ENCODE results near the gene SLC30A1. TPM values are rescaled to one million over a fixed set of nuclear protein-coding genes. Genes with fewer than 3 reads are reported as not detected.

Gene SLC30A1
- polyA plus RNA-seq, 3 donors, result 11.9 to 15.4 (median 13.2) TPM

DNA sequence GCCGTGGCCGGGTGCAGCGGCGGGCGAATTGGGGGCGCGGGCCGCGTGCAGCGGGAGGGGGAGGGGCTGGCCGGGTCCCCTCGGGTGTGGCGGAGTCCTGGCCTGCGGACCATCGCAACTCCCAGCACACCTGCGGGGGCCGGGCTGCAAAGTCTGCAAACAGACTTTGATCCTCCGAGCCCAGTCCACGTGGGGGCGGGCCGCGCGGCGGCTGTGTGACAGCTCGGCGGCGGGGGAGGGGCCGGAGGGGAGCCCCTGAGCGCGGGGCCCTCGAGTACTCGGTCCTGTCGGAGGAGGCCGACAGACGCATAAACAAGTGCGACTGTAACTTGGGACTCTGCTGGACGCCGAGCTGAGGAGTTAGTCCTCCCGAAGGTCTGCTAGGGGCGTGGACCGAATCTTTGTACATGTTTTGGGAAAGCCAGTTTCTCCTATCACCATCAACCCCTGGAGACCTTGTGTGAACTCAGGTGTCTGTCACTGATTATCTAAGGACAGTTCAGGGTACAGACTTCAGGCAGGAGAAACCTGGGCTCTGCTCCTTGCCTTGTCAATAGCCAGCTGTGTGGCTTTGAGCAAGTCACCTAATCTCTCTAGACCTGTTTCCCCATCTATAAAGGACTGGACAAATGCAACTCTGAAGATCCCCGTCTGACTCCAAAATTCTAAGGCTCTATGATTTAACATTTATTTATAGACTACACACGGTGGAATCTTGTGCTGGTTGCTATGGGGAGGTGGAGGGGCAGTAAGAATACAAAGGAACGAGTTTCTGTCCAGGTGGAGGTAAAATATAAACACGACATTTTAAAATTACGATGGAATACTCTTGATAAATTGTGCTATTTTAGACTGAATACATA lies 710 bp upstream of the SLC30A1 start:
- Histone ChIP-seq H4K20me1 (ENCODE audit: insufficient read depth, low read length) (peaks cover 37% of the 10 kb centered on the region), H2AFZ (ENCODE audit: insufficient read depth, low read depth, low read length, poor library complexity, severe bottlenecking) (peak overlapping the region; percentile 76), H3K4me2 (replicated peaks; ENCODE audit: extremely low read depth, low read length, poor library complexity, severe bottlenecking) (peak overlapping the region; percentile 87), H3K27me3 (ENCODE audit: control insufficient read depth in 2 of 2, insufficient read depth in 2 of 2, low read length in 2 of 2) (no peaks in the 10 kb centered on the region), H3K9ac (ENCODE audit: insufficient read depth, low read length, poor library complexity, severe bottlenecking) (peak overlapping the region; percentile 90), H3K79me2 (ENCODE audit: insufficient read depth, low read length) (peaks cover 51% of the 10 kb centered on the region), H3K4me1 (ENCODE audit: control insufficient read depth in 1 of 2, insufficient read depth in 2 of 2, low read length in 2 of 2) (peaks cover 59 to 73% of the 10 kb centered on the region in 2 donors), H3K9me3 (replicated peaks in 1 of 2; ENCODE audit: control insufficient read depth in 1 of 2, insufficient read depth in 1 of 2, low read length in 2 of 2) (no peaks in the 10 kb centered on the region), H3K27ac (ENCODE audit: low read depth in 1 of 2, low read length in 2 of 2) (peak overlapping the region in 1 of 2 donors; percentile 90), H3K36me3 (replicated peaks in 1 of 2; ENCODE audit: control insufficient read depth in 1 of 2, insufficient read depth in 2 of 2, low read length in 2 of 2) (peaks cover 14 to 15% of the 10 kb centered on the region in 2 donors), H3K4me3 (replicated peaks in 1 of 3; ENCODE audit: low read depth in 2 of 3, low read length in 3 of 3) (peak overlapping the region; percentile 56 to 100 (median 99))
- TF ChIP-seq, protein P1, sequence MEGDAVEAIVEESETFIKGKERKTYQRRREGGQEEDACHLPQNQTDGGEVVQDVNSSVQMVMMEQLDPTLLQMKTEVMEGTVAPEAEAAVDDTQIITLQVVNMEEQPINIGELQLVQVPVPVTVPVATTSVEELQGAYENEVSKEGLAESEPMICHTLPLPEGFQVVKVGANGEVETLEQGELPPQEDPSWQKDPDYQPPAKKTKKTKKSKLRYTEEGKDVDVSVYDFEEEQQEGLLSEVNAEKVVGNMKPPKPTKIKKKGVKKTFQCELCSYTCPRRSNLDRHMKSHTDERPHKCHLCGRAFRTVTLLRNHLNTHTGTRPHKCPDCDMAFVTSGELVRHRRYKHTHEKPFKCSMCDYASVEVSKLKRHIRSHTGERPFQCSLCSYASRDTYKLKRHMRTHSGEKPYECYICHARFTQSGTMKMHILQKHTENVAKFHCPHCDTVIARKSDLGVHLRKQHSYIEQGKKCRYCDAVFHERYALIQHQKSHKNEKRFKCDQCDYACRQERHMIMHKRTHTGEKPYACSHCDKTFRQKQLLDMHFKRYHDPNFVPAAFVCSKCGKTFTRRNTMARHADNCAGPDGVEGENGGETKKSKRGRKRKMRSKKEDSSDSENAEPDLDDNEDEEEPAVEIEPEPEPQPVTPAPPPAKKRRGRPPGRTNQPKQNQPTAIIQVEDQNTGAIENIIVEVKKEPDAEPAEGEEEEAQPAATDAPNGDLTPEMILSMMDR (IDR thresholded peaks at IDR 0.05), result no peak
- H3K4me1 Mint-ChIP-seq, result peaks cover 67% of the 10 kb centered on the region
- H3K27ac Mint-ChIP-seq, result peak overlapping the region; percentile 38 to 90 (median 72)
- DNase-seq, result peak; percentile 30 to 51 (median 42)
- peaks cover 9 to 16% of the 10 kb centered on the region in 2 donors for H3K36me3 Mint-ChIP-seq
- WGBS (ENCODE audit: insufficient coverage), result 9% methylated on average over 29 of the region's 46 CpGs
- peaks cover 0 to 2% (median 0%) of the 10 kb centered on the region in 7 donors for H3K9me3 Mint-ChIP-seq
- intact Hi-C loops (cut with micrococcal nuclease), result loop anchor here in 1 of 2 donors (2.0 to 5.0 kb wide), 2 partner anchors 33 to 48 kb away; no protein-coding TSS in a partner anchor
- H3K4me3 Mint-ChIP-seq, result peak overlapping the region; percentile 73 to 88
- peaks cover 0 to 2% (median 0%) of the 10 kb centered on the region in 3 donors for H3K27me3 Mint-ChIP-seq (ENCODE audit: low read depth in 3 of 3)

DNA sequence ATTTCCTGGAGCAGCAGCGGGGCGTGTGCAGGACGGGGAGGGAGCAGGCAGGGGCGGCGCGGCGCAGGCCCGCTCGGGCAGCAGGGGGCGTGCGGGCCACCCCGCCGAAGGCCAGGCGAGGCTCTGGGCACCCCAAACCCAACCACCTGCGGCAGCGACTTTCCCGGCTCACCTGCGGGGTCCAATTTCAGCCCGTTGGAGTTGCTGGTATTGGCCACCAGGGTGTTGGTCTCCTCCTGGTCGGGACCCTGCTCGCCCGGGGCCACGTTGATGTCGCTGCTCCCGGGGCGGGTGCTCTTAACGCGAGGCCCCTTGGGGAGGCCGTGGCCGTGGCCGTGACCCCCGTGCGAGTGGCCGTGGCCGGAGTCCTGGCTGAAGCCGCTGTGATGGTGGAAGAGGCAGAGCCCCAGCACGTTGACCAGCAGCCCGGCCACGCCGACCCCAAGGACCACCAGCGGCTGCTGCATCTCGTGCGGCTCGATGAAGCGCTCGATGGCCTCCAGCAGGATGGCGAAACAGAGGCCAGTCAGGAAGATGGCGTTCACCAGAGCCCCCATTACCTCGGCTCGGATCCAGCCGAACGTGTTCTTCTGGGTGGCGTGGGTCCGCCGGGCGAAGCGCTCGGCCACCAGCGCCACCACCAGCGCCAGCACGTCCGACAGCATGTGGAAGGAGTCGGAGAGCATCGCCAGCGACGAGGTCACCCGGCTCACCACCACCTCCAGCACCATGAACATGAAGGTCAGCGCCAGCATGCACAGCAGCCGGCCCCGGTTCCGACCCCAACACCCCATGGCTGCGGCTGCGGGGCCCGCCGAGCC lies 932 bp downstream of the SLC30A1 start:
- peak overlapping the region; percentile 87 for H3K4me2 ChIP-seq (replicated peaks; ENCODE audit: extremely low read depth, low read length, poor library complexity, severe bottlenecking)
- under 1% methylated on average over 75 of the region's 75 CpGs for WGBS (ENCODE audit: insufficient coverage)
- H3K27ac Mint-ChIP-seq, result peak overlapping the region; percentile 87 to 96 (median 95)
- peak overlapping the region; percentile 84 to 100 (median 99) for H3K4me3 ChIP-seq (replicated peaks in 1 of 3; ENCODE audit: low read depth in 2 of 3, low read length in 3 of 3)
- peak overlapping the region; percentile 97 to 98 for H3K4me3 Mint-ChIP-seq
- H3K27me3 Mint-ChIP-seq (ENCODE audit: low read depth in 3 of 3), result peaks cover 0 to 2% (median 0%) of the 10 kb centered on the region in 3 donors
- H3K36me3 ChIP-seq (replicated peaks in 1 of 2; ENCODE audit: control insufficient read depth in 1 of 2, insufficient read depth in 2 of 2, low read length in 2 of 2), result peaks cover 29 to 32% of the 10 kb centered on the region in 2 donors
- no peaks in the 10 kb centered on the region for H3K27me3 ChIP-seq (ENCODE audit: control insufficient read depth in 2 of 2, insufficient read depth in 2 of 2, low read length in 2 of 2)
- H3K4me1 Mint-ChIP-seq, result peaks cover 66% of the 10 kb centered on the region
- H3K27ac ChIP-seq (ENCODE audit: low read depth in 1 of 2, low read length in 2 of 2), result peak overlapping the region; percentile 52 to 90
- no peaks in the 10 kb centered on the region for H3K9me3 ChIP-seq (replicated peaks in 1 of 2; ENCODE audit: control insufficient read depth in 1 of 2, insufficient read depth in 1 of 2, low read length in 2 of 2)
- DNase-seq, result peak; percentile 37 to 61 (median 55)
- H3K9ac ChIP-seq (ENCODE audit: insufficient read depth, low read length, poor library complexity, severe bottlenecking), result peak overlapping the region; percentile 90
- intact Hi-C loops (cut with micrococcal nuclease), result loop anchor here (1.0 to 5.0 kb wide), 4 partner anchors 35 to 77 kb away; no protein-coding TSS in a partner anchor
- H3K79me2 ChIP-seq (ENCODE audit: insufficient read depth, low read length), result peaks cover 68% of the 10 kb centered on the region
- H4K20me1 ChIP-seq (ENCODE audit: insufficient read depth, low read length), result peaks cover 53% of the 10 kb centered on the region
- peaks cover 46 to 74% of the 10 kb centered on the region in 2 donors for H3K4me1 ChIP-seq (ENCODE audit: control insufficient read depth in 1 of 2, insufficient read depth in 2 of 2, low read length in 2 of 2)
- peak overlapping the region; percentile 78 for H2AFZ ChIP-seq (ENCODE audit: insufficient read depth, low read depth, low read length, poor library complexity, severe bottlenecking)
- TF ChIP-seq, protein P1 (IDR thresholded peaks at IDR 0.05), result peak; percentile 93
- peaks cover 18 to 28% of the 10 kb centered on the region in 2 donors for H3K36me3 Mint-ChIP-seq
- H3K9me3 Mint-ChIP-seq, result peaks cover 0 to 2% (median 0%) of the 10 kb centered on the region in 7 donors

All from CD14-positive monocyte (primary cell).